Neural cell (in vitro differentiated cells): ENCODE results near the gene PAXIP1. TPM values are rescaled to one million over a fixed set of nuclear protein-coding genes. Genes with fewer than 3 reads are reported as not detected.

Experiments used
- H2AFZ ChIP-seq: fragments of 200-600, 300-800 bp; sonication (generic), shearing (Covaris generic); 2 replicates; pipeline ENCODE4 v1.6.0; 2014; ENCODE audit warnings: low read depth, mild to moderate bottlenecking, antibody characterized with exemption, low read length, moderate library complexity
- H3F3A ChIP-seq: fragments of 200-600 bp; shearing (Covaris generic); 2 replicates; pipeline ENCODE4 v1.6.1; 2016; ENCODE audit warnings: mild to moderate bottlenecking, moderate library complexity, mixed read lengths, antibody characterized with exemption, low read length; ENCODE audit not compliant: insufficient read depth, poor library complexity, severe bottlenecking
- H3K27ac ChIP-seq: fragments of 200-600, 300-800 bp; sonication (generic), shearing (Covaris generic); 2 replicates; pipeline ENCODE4 v1.5.1; 2014; ENCODE audit warnings: mild to moderate bottlenecking, low read length, moderate library complexity
- H3K27me3 ChIP-seq: fragments of 300-800, 200-600 bp; sonication (generic), shearing (Covaris generic); 2 replicates; pipeline ENCODE4 v1.6.0; 2014; ENCODE audit warnings: mild to moderate bottlenecking, low read depth, low read length, moderate library complexity; ENCODE audit not compliant: insufficient read depth
- H3K36me3 ChIP-seq: fragments of 300-800, 200-600 bp; sonication (generic), shearing (Covaris generic); 2 replicates; pipeline ENCODE4 v1.5.1; 2014; ENCODE audit warnings: mild to moderate bottlenecking, antibody characterized with exemption, low read length, moderate library complexity; ENCODE audit not compliant: insufficient read depth
- H3K4me2 ChIP-seq: fragments of 300-800, 200-600 bp; sonication (generic), shearing (Covaris generic); 2 replicates; pipeline ENCODE4 v1.6.0; 2014; ENCODE audit warnings: mild to moderate bottlenecking, low read length
- H3K4me3 ChIP-seq: fragments of 300-800, 200-600 bp; sonication (generic), shearing (Covaris generic); 2 replicates; pipeline ENCODE4 v1.5.1; 2014; ENCODE audit warnings: mild to moderate bottlenecking, low read length, moderate library complexity
- H3K79me2 ChIP-seq: fragments of 200-600 bp; shearing (Covaris generic); replicated peaks from 2 replicates; pipeline ENCODE4 v1.6.0; 2014; ENCODE audit warnings: mild to moderate bottlenecking, low read length, moderate library complexity; ENCODE audit not compliant: insufficient read depth
- H3K9ac ChIP-seq: fragments of 300-800, 200-600 bp; sonication (generic), shearing (Covaris generic); 2 replicates; pipeline ENCODE4 v1.6.1; 2016; ENCODE audit warnings: mild to moderate bottlenecking, low read length, mixed read lengths
- H3K9me2 ChIP-seq: fragments of 200-600 bp; shearing (Covaris generic); 2 replicates; pipeline ENCODE4 v1.6.1; 2016; ENCODE audit warnings: mild to moderate bottlenecking, low read length, mixed read lengths; ENCODE audit not compliant: insufficient read depth
- H3K9me3 ChIP-seq: fragments of 200-600, 300-800 bp; sonication (generic), shearing (Covaris generic); 2 replicates; pipeline ENCODE4 v1.6.1; 2016; ENCODE audit warnings: mild to moderate bottlenecking, mixed run types, low read length, moderate library complexity, mixed read lengths
- H4K20me1 ChIP-seq: fragments of 200-600 bp; shearing (Covaris generic); 2 replicates; pipeline ENCODE4 v1.6.1; 2016; ENCODE audit warnings: mild to moderate bottlenecking, mixed run types; ENCODE audit not compliant: insufficient read depth
- CTCF ChIP-seq: fragments of 450-650 bp; IDR thresholded peaks from 2 replicates; pipeline ENCODE4 v1.5.1; 2014; ENCODE audit warnings: antibody characterized with exemption, mild to moderate bottlenecking, moderate library complexity; ENCODE audit not compliant: poor library complexity, severe bottlenecking
- EP300 ChIP-seq: fragments of 450-650 bp; conservative IDR thresholded peaks from 2 replicates; pipeline ENCODE4 v1.6.1; 2014; ENCODE audit warnings: antibody characterized with exemption, mild to moderate bottlenecking, moderate library complexity; ENCODE audit not compliant: poor library complexity, severe bottlenecking
- EZH2 ChIP-seq: fragments of 200-600, 300-800 bp; shearing (Covaris generic), sonication (generic); IDR thresholded peaks from 2 replicates; pipeline ENCODE4 v1.6.1; 2014; ENCODE audit warnings: antibody characterized with exemption, low read length, borderline replicate concordance, mild to moderate bottlenecking; ENCODE audit not compliant: insufficient read depth, poor library complexity, severe bottlenecking
- MXI1 ChIP-seq: fragments of 450-650 bp; conservative IDR thresholded peaks from 2 replicates; pipeline ENCODE4 v1.6.1; 2014; ENCODE audit warnings: antibody characterized with exemption, mild to moderate bottlenecking; ENCODE audit not compliant: poor library complexity, severe bottlenecking
- POLR2AphosphoS5 ChIP-seq: IDR thresholded peaks from 2 replicates; pipeline ENCODE4 v1.6.1; 2012
- RAD21 ChIP-seq: fragments of 450-650 bp; conservative IDR thresholded peaks from 2 replicates; pipeline ENCODE4 v1.6.1; 2014; ENCODE audit warnings: antibody characterized with exemption, mild to moderate bottlenecking, moderate library complexity
- REST ChIP-seq: IDR thresholded peaks from 2 replicates; pipeline ENCODE4 v1.6.1; 2012; ENCODE audit warnings: borderline replicate concordance
- SMC3 ChIP-seq: fragments of 450-650 bp; conservative IDR thresholded peaks from 2 replicates; pipeline ENCODE4 v1.6.1; 2014; ENCODE audit warnings: antibody characterized with exemption, mild to moderate bottlenecking, moderate library complexity; ENCODE audit not compliant: poor library complexity
- TAF1 ChIP-seq: IDR thresholded peaks from 2 replicates; pipeline ENCODE4 v1.6.1; 2012; ENCODE audit warnings: low read depth
- polyA plus RNA-seq: library from polyadenylated mRNA; depleted of rRNA; stranded (reverse); fragments of >200 nt; gene quantifications from 2 replicates; pipeline ENCODE4 v1.2.3, GENCODE V29; 2014

Gene PAXIP1
- polyA plus RNA-seq, 1 donor from 2014 or later, result 14.4 TPM

- no peaks in the 10 kb centered on the region for H4K20me1 ChIP-seq
- no peak for TF ChIP-seq CTCF
- TF ChIP-seq EZH2, result no peak
- no peak for TF ChIP-seq TAF1
- TF ChIP-seq POLR2AphosphoS5, result no peak
- no peak for TF ChIP-seq MXI1
- no peak for TF ChIP-seq RAD21
- no peak for TF ChIP-seq EP300
- TF ChIP-seq REST, result no peak
- TF ChIP-seq SMC3, result no peak
- no peaks in the 10 kb centered on the region for H3K79me2 ChIP-seq
- H3K27ac ChIP-seq, result no peak overlapping the region
- no peak overlapping the region for H3K9ac ChIP-seq
- H3K36me3 ChIP-seq, result no peaks in the 10 kb centered on the region
- H3K9me3 ChIP-seq, result no peaks in the 10 kb centered on the region
- H2AFZ ChIP-seq, result no peak overlapping the region
- no peak overlapping the region for H3K4me2 ChIP-seq
- H3K9me2 ChIP-seq, result no peaks in the 10 kb centered on the region
- no peak overlapping the region for H3K4me3 ChIP-seq
- H3F3A ChIP-seq, result no peaks in the 10 kb centered on the region
- no peaks in the 10 kb centered on the region for H3K27me3 ChIP-seq
Measured at GRCh38 chr7:154918266-154918665, 84.7 kb downstream of the PAXIP1 start.

GRCh38 chr7:154917808-154918160 lies 85.1 kb downstream of the PAXIP1 start:
- Histone ChIP-seq H3K9ac (no peak overlapping the region), H4K20me1 (no peaks in the 10 kb centered on the region), H3K79me2 (no peaks in the 10 kb centered on the region), H3K27ac (no peak overlapping the region), H3K4me2 (no peak overlapping the region), H3K4me3 (no peak overlapping the region), H3F3A (no peaks in the 10 kb centered on the region), H3K9me3 (no peaks in the 10 kb centered on the region), H3K36me3 (no peaks in the 10 kb centered on the region), H3K27me3 (no peaks in the 10 kb centered on the region), H3K9me2 (no peaks in the 10 kb centered on the region), H2AFZ (no peak overlapping the region)
- no peak for TF ChIP-seq RAD21
- no peak for TF ChIP-seq TAF1
- TF ChIP-seq EZH2, result no peak
- no peak for TF ChIP-seq CTCF
- TF ChIP-seq EP300, result no peak
- no peak for TF ChIP-seq SMC3
- no peak for TF ChIP-seq POLR2AphosphoS5
- no peak for TF ChIP-seq REST
- TF ChIP-seq MXI1, result no peak
